GM18868 (cell line): ENCODE data around the gene CEP20.

Source experiments
- ATAC-seq: cut with Tn5 transposase; IDR thresholded peaks from one replicate; pipeline ENCODE4 v1.9.1; 2021; ENCODE audit warnings: mild to moderate bottlenecking, moderate library complexity; ENCODE audit not compliant: unreplicated experiment

The CEP20 gene

DNA sequence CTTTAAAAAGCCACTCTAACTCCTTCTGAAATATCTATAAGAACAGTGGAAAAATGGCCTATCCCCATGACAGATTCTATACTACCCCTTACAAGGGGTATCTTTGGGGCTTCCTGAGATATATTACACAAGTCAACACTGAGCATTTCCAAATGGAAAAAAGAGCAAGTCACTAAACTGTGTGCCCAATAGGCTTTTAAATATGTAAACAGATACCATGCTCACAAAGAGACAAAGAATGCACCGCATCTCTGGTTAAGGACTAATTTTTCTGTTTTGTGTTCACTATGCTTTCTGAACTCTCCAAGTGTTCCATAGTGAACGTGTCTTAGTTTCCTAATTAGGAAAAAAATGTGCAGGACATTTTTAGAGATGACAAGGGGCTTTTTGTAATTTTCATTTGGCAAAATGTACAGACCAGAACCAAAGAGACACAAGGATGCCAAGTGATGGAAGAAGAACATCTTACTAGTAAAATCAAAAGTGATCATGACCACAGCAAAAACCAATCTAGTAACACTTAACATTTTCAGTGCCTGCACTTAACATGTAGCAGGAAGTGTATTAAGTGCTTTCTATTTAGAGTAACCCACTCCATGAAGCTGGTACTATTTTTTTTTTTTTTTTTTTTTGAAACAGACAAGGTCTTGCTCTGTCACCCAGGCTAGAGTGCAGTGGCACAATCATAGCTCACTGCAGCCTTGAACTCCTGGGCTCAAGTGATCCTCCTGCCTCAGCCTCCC, 53.1 kb downstream of the CEP20 start:
- no peak for ATAC-seq

GRCh38 chr16:15834502-15834901, 53.9 kb downstream of the CEP20 start:
- ATAC-seq, result no peak

DNA sequence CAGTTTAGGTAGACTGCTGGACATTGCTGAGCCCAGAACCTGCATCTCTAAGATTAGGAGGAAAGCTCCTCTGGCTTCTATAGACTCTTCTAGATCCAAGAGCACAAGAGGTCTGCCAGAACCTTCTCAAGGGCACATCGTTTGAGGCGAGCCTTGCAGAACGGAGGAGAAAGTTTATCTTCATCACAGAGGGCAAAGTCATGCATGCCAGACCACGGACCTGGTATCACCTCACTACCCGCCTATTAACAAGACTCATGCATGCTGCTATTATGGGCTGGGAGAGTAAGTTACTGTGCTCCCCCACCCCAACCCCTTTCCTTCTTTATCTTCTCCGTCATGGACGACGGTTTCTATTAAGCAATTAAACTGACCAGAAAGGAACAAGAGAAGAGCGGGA, 54.9 kb downstream of the CEP20 start:
- ATAC-seq, result no peak

DNA sequence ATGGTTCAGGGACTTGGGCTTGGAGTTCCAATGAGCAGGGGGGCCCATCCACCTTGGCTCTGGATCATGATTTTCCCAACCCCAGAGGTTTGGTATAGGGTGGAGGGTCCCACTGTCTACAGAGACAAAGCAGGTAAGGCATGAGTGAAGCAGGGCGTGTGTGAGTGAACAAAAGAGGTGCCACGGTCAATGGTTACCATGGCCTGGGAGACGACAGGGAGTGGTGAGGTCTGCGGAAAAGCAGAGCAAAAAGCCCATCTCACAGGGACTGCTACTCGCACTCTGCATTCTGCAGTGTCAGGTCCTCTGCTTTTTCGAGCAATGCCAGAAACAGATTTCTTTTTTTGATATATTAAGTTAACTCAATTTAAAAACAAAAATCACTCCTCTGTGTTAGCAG, 56.2 kb downstream of the CEP20 start:
- ATAC-seq, result no peak

GRCh38 chr16:15830832-15831451, 57.5 kb downstream of the CEP20 start:
- no peak for ATAC-seq

- no peak for ATAC-seq
Observed at GRCh38 chr16:15829460-15829859, 58.9 kb downstream of the CEP20 start.

DNA sequence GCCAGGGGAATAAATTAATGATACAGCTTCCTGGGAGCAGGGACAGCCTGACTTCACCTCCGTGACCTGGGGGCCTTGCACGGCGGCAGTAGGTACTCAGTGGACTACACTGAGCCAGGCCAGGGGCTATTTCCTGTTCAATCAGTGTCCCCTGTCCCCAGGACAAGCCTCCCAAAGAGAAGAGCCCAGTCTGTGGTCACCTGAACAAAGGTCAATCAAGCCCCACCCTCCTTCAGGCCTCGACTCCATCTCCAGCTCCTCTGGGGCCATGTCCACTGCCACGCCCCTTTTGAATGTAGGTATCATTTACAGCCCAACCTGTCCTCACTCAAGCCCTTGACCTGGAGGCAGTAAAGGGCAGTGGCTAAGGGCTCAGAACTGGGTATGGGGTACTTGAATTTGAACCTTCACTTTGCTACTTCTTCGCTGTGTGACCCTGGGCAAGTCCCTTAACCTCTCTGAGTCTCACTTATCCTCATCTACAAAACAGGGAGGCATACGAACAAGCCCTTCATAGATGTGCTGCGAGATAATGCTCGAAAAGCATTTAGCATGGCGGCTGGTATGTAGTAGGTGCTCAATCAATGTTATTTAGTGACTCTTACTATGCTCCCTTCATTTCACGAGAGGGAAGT, 60.6 kb downstream of the CEP20 start:
- no peak for ATAC-seq

GRCh38 chr16:15827299-15827698, 61.1 kb downstream of the CEP20 start:
- no peak for ATAC-seq

- no peak for ATAC-seq
Observed at GRCh38 chr16:15825750-15826305, 62.6 kb downstream of the CEP20 start.

DNA sequence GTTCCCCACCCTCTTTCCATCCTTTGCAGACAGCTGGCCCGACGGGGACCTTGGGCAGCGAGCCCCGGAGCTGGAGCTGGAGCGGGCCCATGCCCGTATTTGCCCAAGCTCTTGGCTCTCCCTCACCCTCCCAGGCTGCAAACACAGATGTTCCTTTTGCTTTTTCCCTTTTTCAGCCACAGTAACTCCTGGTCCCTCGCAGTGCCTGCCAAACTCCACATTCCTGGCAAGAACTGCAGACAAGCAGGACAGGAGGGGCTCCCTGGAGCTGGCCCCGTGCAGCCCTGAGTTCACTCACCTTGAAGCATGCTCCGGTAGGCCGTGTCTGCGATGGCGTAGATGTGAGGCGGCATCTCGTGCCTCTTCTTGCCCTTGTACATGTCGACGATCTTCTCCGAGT, 65.4 kb downstream of the CEP20 start:
- no peak for ATAC-seq

DNA sequence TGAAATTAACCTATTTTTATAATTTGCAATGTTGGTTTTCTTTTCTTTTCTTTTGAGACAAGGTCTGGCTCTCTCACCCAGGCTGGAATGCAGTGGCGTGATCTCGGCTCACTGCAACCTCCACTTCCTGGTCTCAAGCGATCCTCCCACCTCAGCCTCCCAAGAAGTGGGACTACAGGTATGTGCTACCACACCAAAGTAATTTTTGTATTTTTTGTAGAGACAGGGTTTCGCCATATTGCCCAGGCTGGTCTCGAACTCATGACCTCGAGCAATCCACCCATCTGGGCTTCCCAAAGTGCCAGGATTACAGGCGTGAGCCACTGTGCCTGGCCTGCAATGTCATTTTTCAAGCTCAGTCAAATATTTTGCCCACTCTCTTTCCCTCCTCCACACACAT, 67.6 kb downstream of the CEP20 start:
- no peak for ATAC-seq

- ATAC-seq, result no peak
Observed at GRCh38 chr16:15819046-15819445, 69.4 kb downstream of the CEP20 start.

GRCh38 chr16:15817446-15817845, 71.0 kb downstream of the CEP20 start:
- no peak for ATAC-seq

DNA sequence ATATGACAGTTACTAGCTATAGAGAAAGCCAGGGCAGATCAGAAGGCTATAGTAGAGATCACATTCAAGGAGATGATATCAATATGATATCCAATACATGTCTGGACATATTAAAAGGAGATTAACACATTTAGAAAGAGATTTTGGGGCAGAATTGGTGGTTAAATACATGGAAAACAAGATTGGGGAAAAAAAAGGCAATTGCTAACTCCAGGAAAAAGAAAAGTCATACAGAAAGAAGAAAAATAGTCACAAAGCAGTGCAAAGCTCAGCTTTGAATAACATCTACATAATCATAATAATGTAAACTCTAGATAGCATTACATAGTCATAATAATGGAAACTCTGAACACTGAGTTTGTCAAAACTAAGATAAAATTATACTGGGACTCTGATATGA, 72.2 kb downstream of the CEP20 start:
- ATAC-seq, result no peak
